Astrocyte of the spinal cord (primary cell): ENCODE data around the gene KLRB1.

Experiments
- DNase-seq: peaks from one replicate; pipeline ENCODE4 v3.0.0; 2011; ENCODE audit warnings: low read depth, low spot score
- H3K4me3 ChIP-seq: 2 replicates; pipeline ENCODE4 v1.5.1; 2011; ENCODE audit warnings: low read depth, mild to moderate bottlenecking, low read length, moderate library complexity
- CTCF ChIP-seq: IDR thresholded peaks from 2 replicates; pipeline ENCODE4 v1.5.1; 2012; ENCODE audit warnings: low read depth, mild to moderate bottlenecking, low read length, inconsistent platforms
- in situ Hi-C: cut with HindIII; loops from 2 replicates; pipeline ENCODE4 v1.10.0; 2017; ENCODE audit warnings: low sequenced_read_pairs

The KLRB1 gene

GRCh38 chr12:9636150-9636850, 28.6 kb upstream of the KLRB1 start:
- in situ Hi-C loops, result no loop called here
- no peak for TF ChIP-seq CTCF
- DNase-seq, result no peak

GRCh38 chr12:9634969-9635754, 27.4 kb upstream of the KLRB1 start:
- no peak for TF ChIP-seq CTCF
- H3K4me3 ChIP-seq, result no peak overlapping the region
- no peak for DNase-seq
- in situ Hi-C loops, result no loop called here

More at GRCh38 chr12:9636150-9636850, 28.6 kb upstream of the KLRB1 start:
- no peak overlapping the region for H3K4me3 ChIP-seq

GRCh38 chr12:9634177-9634803, 26.6 kb upstream of the KLRB1 start:
- in situ Hi-C loops, result no loop called here
- TF ChIP-seq CTCF, result peak; percentile 68
- H3K4me3 ChIP-seq, result no peak overlapping the region
- peak; percentile 63 for DNase-seq

GRCh38 chr12:9632766-9633165, 25.1 kb upstream of the KLRB1 start:
- in situ Hi-C loops, result no loop called here
- TF ChIP-seq CTCF, result no peak
- no peak overlapping the region for H3K4me3 ChIP-seq
- DNase-seq, result no peak

- DNase-seq, result no peak
- H3K4me3 ChIP-seq, result no peak overlapping the region
- in situ Hi-C loops, result no loop called here
- no peak for TF ChIP-seq CTCF
Measured at GRCh38 chr12:9626821-9627220, 19.1 kb upstream of the KLRB1 start.

GRCh38 chr12:9626291-9626690, 18.6 kb upstream of the KLRB1 start:
- TF ChIP-seq CTCF, result no peak
- in situ Hi-C loops, result no loop called here
- no peak for DNase-seq

More at GRCh38 chr12:9626291-9626690, 18.6 kb upstream of the KLRB1 start:
- no peak overlapping the region for H3K4me3 ChIP-seq
